ENCODE results near the gene CEACAM4.

Gene CEACAM4

DNA sequence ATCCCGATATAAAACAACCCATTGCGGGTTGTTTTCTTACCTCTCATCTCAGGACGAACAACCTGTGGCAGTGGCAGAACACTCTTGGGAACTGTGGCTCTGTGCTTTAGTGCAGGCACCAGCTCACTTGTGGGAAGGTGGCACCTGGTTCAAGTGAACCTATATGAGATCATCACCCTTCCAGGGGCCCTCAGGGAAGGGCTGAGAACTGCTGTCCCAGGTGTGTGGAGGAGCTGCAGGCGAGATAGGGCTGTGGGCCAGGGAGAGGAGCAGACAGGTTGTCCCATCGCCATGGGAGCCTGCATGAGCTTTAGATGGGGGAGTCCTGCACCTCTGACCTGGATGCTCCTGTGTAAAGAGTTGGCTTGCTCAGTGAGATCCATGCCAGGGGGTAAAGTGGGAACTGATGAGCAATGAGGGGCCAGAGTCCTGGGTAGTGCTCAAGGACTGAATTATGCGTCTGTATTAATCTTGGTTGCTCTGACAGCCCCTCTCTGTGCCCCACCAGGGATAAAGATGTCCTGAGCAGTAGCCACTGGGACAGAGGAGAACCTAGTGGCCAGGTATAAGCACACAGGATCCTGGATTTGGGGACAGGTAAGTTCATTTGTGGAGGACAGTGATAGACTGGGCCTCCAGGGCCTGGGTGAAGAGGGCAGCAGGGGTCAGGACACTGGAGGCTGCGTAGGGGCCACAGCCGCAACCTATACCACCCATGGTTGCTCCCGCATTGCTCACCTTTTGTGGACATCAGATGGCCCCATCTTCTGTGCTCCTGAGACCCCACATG, 8.7 kb downstream of the CEACAM4 start:
- in situ Hi-C loops (cut with MboI; ENCODE audit: low sequenced_read_pairs) = no loop called here

DNA sequence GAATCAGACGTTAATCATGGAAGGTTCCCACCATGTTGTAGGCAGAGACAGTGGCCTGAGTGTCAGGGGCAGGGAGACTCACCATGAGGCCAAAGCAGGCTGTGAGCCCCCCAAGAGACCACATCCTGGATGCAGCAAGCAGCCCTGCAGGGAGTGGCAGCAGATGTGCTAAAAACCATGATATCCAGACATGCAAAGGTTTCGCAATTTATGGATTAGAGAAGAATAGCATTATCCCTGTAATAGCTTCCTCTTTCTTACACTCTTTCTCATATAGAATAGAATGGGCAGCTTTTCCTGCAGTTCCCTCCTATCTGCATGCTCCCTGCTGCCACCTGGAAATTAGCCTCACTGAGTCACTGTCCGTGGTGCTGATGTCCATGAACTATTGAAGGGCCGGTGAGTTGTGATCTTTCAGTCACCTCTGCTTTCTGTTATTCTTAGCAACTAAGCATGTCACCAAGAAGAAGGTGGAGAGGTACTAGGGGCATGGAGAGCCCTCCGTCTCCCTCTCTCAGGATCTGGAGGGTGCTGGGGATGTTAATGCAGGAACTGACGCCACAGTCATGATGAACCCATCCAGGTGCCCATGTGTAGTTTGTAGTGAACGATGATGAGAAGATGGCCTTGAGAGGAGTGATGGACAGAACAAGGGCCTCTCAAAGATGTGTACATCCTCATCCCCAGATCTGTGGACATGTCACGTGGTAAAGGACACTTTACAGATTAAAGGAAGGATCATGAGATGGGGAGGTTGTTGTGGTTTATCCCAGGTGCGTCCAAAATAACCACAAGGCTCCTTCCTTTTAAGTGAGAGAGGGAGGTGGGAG, 9.9 kb downstream of the CEACAM4 start:
- in situ Hi-C loops (cut with MboI; ENCODE audit: low sequenced_read_pairs) = no loop called here

DNA sequence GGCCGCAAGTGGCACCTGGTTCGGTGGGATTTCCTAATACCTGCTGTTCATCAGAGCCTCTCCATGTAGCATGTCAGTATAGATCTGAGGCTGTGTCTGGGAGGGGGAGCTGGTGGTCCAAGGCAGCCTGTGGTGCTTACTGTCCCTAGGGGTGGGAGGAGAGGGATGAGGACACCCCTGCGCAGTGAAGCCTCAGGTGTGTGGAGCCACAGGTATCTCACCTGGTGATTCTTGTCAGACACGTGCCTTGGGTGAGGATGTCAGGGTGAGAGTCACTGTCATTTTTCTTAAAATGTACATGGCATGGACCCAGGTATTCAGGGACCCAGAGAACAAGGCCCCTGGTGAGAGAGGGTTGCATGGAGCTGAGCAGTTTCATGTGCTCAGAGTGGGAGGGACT, 11.7 kb downstream of the CEACAM4 start:
- in situ Hi-C loops (cut with MboI; ENCODE audit: low sequenced_read_pairs) = no loop called here

DNA sequence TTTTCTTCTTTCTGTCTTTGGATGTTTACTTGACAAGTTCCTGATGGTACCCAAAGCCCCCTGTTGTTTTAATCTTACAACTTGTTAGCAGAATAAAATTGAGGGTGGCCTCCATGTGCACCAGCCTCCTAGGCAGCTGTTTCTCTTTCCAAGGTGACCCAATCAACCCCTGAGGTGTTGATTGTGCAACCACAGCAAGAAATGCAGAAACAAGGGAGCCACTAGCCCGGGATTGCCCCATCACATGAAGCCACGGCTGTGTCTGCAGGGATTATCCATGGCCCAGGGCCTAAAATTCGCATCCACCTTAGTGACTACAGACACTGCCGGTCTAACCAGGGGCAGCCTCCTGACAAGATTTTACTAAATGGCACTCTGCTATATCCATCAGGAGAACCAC, 14.4 kb downstream of the CEACAM4 start:
- in situ Hi-C loops (cut with MboI; ENCODE audit: low sequenced_read_pairs) = no loop called here

DNA sequence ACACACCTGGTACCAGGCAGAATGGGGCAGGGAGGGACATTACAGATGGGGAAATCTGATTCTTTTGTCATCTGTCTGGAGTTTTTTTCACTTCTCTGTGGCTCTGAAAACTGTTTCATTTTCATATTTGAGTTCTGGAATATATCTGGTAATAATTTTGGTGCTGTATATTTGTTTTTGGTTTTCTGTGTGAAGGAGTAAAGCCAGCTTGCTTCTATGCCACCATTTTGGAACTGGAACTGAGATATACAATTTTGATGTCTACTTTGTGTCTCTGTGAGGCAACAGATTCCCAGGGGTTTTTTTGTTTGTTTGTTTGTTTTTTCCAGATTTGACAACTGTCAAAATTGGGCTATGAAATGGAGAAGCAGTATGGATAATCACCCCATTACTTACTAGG, 16.1 kb downstream of the CEACAM4 start:
- in situ Hi-C loops (cut with MboI; ENCODE audit: low sequenced_read_pairs) = no loop called here

DNA sequence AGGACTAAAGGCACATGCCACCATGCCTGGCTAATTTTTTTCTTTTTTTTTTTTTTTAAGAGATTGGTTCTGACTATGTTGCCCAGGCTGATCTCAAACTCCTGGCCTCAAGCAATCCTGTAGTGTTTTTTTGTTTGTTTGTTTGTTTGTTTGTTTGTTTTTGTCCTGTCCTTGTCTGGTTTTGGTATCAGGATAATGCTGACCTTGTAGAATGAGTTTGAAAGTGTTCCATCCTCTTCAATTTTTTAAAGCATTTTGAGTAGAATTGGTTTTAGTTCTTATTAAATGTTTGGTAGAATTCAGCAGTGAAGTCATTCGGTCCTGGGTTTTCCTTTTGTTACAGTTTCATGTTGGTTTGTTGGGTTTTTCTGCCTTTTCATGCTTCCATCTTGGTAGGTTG, 19.2 kb downstream of the CEACAM4 start:
- in situ Hi-C loops (cut with MboI; ENCODE audit: low sequenced_read_pairs) = no loop called here

DNA sequence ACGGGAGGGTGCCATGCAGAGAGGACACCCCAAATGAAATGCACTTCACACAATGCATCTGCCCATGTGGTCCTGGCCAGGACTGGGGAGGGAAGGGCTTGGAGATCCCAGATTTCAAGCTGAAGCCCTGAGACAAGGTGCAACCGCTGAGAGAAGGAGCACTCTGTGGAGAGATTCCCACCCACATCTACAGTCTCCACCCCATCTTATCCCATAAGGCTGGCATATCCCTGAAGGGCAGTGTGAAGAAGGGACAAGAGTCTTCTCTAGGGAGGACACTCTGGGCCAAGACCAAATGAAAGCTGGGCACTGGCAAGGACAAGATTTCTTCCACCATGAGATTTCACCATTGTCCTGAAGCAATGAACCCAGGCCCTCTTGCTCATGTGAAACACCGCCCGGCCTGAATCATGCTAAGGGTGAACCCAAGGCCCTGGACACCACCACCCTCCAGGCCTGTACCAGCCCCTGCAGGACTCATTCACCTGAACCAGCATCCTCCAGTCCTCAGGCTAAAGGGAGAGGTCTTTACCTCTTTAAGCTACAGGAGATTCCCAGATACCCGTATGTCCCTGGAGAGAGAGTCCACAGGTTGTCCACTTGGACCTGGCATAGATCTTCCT, 20.5 kb downstream of the CEACAM4 start:
- in situ Hi-C loops (cut with MboI; ENCODE audit: low sequenced_read_pairs) = no loop called here

DNA sequence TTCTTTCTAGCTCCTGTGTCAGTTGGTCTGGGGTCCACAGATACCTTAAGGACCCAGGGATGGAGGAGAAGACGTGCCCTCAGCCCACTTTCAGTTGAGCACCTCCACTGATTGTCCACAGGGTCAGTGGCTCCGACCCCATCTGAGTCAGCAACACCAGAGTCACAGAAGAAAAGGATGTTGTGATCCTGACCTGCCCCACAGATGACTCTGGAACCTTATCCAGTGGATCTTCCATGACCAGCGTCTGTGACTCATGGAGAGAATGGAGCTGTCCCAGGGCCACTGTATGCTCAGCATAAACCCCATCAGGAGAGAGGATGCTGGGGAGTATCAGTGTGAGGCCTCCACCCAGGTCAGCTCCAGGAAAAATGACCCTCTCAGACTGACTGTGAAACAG, 22.0 kb downstream of the CEACAM4 start:
- in situ Hi-C loops (cut with MboI; ENCODE audit: low sequenced_read_pairs) = no loop called here

DNA sequence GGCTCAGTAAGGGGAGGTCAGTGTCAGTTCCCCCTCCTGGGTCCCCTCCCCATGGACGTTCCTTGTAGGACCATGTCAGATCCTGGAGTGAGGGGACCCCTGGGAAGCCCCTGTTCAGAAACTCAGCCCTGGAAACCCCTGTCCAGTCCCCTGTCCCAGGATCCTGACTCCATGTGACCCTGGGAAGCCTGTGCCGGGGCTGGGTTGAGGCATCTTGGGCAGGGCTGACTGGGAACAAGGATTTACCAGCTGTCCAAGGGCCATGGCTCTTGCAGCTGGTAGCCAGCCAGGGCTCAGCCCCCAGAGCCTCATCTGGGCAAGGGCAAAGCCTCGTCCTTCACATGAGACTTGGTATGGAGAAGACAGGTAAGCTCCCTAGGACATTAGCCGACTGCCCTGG, 25.1 kb downstream of the CEACAM4 start:
- in situ Hi-C loops (cut with MboI; ENCODE audit: low sequenced_read_pairs) = no loop called here

DNA sequence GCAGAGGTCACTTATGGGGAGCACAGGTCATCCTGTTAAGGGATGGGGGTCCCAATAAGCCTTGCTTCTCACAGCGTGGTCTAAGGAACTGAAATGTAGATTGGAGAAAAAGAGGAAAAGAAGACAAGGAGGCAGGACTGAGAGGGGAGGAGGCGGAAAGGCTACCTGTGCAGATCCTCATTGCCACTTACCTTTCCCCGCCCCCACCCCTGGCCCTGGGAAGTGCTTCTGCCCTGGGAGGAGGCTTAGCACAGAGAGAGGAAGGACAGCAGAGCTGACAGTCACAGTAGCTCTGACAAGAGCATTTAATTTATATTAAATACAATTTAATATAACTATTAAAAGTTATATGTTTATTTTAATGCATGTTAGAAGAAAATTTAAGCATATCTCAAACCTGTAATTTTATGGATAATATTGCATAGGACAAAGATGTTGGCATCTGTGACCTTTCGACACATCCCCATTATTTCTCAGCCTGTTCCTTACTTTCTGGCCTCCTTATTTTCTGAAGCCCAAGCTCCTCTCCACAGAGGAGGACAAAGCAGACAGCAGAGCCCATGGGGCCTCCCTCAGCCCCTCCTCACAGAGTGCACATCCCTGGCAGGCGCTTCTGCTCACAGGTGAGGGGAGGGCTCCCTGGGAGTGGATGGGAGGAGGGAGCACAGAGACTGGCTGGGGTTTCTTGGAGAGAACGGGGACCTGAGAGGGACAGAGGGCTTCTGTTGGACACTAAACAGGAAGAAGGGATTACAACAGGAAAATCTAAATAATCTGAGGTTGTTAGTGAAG, 27.5 kb downstream of the CEACAM4 start:
- in situ Hi-C loops (cut with MboI; ENCODE audit: low sequenced_read_pairs) = no loop called here

DNA sequence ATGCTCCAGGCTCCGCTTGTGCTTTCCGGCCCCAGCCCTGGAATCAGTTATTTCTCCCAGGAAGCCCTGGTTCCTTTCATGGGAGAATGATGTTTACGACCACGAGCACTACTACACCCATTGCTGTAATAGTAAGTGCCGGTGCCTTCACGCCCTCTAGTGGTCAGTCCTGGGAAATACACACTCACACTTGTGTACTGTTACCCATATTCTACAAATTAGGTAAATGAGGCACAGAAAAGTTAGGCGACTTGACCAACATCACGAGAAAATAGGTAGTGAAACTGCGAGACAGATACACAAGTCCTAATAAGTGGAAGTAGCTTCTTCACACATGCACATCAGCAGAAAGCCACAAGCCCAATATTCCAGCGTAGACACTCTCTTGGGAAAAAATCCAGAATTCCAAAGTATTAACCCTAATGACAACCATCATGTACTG, 29.3 kb downstream of the CEACAM4 start:
- in situ Hi-C loops (cut with MboI; ENCODE audit: low sequenced_read_pairs) = no loop called here

DNA sequence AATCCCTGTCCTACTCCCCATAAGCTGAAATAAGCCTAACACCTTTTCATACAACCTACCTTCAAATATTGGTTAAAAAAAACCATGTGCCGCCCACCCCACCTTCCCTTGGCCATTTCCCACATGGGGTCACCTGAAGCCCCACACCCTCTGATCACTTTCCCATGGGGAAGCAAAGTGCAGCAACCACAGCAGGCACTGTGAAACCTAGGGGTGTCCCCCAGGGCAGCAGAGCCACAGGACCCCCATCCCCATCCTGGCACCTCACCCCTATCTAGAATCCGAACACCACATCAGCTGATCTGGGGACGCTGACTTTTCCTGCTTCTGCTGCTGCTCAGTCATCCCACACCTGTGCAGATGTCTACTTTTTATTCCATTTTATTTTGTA, 31.0 kb downstream of the CEACAM4 start:
- in situ Hi-C loops (cut with MboI; ENCODE audit: low sequenced_read_pairs) = no loop called here

DNA sequence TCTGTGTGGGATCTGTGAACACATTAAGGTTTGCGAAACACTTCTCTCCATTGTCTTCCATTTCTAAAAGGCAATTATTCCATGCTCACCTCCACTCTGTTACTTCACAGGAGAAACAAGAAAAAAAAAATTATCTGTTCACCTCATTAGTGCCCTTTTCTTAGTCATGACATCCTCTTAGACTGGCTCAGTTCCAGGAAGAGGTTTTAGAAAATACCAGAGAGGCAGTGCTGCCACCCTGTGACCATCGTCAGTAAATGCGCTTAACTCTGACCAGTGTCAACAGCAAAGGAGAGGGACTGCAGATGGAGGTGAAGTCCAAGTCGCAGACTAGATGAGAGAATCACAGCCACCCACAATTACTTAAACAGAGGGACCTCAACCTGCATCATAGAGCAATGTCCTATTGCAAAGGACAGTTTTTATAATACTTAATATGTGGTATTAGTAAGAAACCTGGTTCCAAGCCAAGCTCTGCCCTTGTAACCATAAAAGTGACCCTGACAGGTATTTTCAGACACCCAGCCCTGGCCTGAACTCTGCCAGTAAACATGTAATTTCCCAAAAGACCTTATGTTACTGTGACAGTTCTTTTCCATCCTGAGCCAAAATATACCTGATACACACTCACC, 31.5 kb downstream of the CEACAM4 start:
- in situ Hi-C loops (cut with MboI; ENCODE audit: low sequenced_read_pairs) = no loop called here

DNA sequence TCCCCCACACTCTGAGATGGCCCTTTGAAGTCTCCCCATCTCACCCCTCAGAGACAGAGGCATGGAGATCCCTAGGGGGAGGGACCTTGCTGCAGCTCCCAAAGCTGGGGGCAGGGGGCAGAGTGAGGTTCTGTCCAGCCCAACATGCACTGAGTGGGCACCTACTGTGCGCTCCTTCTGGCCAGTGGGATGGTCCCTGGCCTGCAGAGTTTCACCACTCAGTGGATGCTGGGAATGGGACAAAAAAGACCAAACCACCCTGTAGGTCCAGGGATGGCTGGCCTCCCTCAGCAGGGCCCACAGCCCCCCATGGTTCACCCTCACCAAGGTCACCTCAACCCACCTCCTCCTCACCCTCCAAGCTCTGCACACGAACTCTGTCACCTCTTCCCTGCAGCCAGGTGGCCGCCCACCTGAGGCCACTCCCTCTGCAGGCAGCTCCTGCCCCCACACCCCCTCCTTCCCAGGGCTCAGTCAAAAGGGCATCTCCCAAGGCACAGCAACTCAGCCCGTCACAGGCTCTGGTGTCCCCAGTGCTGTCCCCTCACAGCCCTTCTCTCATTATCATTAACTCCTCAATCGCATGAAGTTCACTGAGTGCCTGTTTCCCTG, 34.8 kb downstream of the CEACAM4 start:
- in situ Hi-C loops (cut with MboI; ENCODE audit: low sequenced_read_pairs) = no loop called here

DNA sequence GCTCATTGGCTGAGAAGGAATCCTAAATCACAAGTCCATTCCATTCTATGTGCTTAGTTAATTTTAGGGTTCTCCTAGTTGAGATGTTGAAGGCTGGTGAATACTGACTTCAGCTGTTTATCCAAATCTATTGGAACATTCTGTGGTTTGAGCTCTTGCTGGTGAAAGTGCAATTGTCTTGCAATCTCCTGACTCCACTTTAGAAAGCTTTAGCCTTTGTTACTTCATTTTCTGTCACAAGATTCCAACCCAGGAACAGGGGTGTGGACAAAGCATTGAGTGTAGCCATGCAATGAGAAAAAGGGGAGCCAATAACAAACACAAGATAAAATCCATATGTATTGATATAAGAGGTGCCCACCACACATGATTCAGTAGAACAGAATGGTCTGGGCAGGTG, 35.9 kb downstream of the CEACAM4 start:
- in situ Hi-C loops (cut with MboI; ENCODE audit: low sequenced_read_pairs) = no loop called here

DNA sequence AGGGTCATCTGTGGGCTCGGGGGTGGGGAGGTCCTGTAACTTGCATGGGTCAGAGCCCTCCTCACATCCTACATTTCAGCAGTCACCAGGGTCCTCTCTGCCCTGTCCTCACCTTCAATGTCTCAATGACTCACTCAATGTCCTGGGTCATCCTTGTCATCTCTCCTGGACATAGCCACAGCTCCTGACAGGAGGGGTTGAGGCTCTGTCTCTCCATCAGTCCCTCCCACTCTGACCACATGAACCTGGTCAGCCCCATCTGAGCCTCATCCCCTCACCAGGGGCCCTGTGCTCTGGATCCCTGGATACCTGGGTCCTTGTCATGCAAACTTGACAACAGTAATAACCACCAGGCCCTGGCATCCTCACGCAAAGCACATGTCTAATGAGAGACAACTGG, 37.5 kb downstream of the CEACAM4 start:
- in situ Hi-C loops (cut with MboI; ENCODE audit: low sequenced_read_pairs) = no loop called here

DNA sequence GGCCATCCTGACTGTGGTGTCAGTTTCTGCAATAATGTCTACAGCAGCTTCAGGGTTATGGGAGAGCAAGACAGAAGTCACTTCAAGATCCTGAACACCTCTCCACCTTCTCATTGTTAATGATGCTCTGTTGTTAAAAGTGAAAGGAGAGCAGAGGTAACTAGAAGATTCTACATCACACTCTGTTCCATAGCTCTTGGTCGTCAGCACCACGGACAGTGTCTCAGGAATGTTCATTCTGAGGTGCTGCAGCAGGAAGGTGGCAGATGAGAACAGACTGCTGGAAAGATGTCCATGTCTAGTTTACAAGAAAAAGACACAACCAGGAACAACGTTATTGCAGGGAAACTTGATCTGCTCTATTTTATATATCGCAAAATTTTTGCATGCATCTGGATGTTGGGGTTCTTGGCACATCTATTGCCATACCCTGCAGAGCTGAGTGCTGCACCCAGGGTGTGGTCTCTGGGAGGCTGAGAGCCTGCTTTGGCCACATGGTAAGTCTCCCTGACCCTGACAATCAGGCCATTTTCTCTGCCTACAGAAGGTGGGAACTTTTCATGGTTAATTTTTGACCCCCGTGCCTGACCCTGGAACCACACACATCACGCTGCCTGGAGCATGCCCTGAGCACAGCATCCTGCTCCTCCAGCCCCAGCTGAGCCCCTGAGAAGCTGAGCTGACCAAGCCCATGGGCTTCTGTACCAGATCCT, 38.2 kb downstream of the CEACAM4 start:
- in situ Hi-C loops (cut with MboI; ENCODE audit: low sequenced_read_pairs) = no loop called here

DNA sequence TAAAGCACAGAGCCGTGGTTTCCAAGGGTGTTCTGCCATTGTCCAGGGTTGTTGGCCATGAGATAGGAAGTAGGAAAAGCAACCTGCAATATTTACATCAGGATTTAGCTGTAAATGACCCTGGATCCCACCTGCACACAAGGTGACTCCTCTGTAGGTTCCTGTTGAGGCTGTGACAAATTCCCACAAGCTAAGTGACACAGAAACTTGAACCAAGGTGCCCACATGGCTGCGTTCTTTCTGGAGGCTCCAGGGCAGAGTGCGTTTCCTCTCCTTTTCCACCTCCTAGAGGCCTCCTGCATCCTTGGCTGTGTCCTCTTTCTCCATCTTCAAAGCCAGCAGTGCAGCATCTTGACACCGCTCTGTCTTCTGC, 39.0 kb downstream of the CEACAM4 start:
- in situ Hi-C loops (cut with MboI; ENCODE audit: low sequenced_read_pairs) = no loop called here

DNA sequence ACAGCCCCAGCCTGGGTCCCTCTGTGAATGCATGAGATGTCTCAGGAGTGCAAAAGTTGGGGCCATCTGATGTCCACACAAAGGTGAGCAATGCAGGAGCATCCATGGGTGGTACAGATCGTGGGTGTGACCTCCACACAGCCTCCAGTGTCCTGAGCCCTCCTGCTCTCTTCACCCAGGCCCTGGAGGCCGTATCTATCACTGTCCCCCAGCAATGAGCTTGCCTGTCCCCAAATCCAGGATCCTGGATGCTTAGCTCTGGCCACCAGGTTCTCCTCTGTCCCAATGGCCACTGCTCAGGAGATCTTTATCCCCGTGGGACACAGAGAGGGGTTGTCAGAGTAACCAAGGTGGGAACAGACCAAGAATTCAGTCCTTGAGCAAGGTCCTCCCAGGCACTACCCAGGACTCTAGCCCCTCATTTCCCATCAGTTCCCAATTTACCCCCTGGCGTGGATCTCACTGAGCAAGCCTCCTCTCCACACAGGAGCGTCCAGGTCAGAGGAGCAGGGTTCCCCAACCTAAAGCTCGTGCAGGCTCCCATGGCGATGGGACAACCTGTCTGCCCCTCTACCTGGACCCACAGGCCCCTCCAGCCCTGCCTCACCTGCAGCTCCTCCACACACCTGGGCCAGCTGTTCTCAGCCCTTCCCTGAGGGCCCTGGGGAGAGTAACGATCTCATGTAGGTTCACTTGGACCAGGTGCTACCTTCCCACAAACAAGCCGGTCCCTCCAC, 39.6 kb downstream of the CEACAM4 start:
- in situ Hi-C loops (cut with MboI; ENCODE audit: low sequenced_read_pairs) = no loop called here

All from HL-60/S4 treated with phorbol 12-myristate 13-acetate at 8.2 ng/mL for 4 days and 3 days (cell line).